ENCODE measurements around the gene SYNDIG1.

DNA sequence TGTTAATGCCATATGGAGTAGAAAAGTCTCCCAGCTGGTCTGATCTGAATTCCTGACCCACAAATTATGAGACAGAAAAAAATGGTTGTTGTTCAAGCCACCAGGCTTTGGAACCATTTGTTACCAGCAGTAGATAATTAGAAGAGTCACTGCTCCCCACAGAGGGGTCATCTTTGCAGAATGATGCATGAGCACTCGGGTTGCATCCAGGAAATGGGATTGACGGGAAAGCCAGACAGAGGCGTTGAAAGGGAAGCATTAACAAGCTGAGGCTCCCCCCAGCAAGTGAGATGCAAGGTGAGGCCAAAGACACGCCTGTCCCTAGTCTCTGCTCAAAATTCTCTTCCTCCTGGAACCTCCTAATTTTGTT, 182.5 kb downstream of the SYNDIG1 start:
- no peak for TF ChIP-seq POLR2A (IDR thresholded peaks at IDR 0.05)
- TF ChIP-seq, protein P1, sequence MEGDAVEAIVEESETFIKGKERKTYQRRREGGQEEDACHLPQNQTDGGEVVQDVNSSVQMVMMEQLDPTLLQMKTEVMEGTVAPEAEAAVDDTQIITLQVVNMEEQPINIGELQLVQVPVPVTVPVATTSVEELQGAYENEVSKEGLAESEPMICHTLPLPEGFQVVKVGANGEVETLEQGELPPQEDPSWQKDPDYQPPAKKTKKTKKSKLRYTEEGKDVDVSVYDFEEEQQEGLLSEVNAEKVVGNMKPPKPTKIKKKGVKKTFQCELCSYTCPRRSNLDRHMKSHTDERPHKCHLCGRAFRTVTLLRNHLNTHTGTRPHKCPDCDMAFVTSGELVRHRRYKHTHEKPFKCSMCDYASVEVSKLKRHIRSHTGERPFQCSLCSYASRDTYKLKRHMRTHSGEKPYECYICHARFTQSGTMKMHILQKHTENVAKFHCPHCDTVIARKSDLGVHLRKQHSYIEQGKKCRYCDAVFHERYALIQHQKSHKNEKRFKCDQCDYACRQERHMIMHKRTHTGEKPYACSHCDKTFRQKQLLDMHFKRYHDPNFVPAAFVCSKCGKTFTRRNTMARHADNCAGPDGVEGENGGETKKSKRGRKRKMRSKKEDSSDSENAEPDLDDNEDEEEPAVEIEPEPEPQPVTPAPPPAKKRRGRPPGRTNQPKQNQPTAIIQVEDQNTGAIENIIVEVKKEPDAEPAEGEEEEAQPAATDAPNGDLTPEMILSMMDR (IDR thresholded peaks at IDR 0.05): no peak

All from uterus (tissue), 2 donors.